CD4-positive, alpha-beta T cell treated with Interleukin-10 for 1 hour (primary cell): ENCODE measurements around the gene INPP5A.

ENCODE experiments used
- DNase-seq: peaks from one replicate; pipeline ENCODE4 v3.0.0-alpha.2; 2020

Gene INPP5A

GRCh38 chr10:132681858-132682755 lies 144.5 kb downstream of the INPP5A start:
- DNase-seq = no peak

GRCh38 chr10:132684164-132684891 lies 146.7 kb downstream of the INPP5A start:
- peak; percentile 11 for DNase-seq

GRCh38 chr10:132685101-132685891 lies 147.7 kb downstream of the INPP5A start:
- DNase-seq = no peak

- DNase-seq = no peak
These were observed 148.5 kb downstream of the INPP5A start for GRCh38 chr10:132685921-132686680.

GRCh38 chr10:132687181-132687892 lies 149.8 kb downstream of the INPP5A start:
- no peak for DNase-seq

- DNase-seq = no peak
These were observed 150.4 kb downstream of the INPP5A start for GRCh38 chr10:132687893-132688579.

GRCh38 chr10:132688580-132689420 lies 151.2 kb downstream of the INPP5A start:
- DNase-seq = no peak

- no peak for DNase-seq
These were observed 152.3 kb downstream of the INPP5A start for GRCh38 chr10:132689721-132690360.

GRCh38 chr10:132690401-132690800 lies 152.8 kb downstream of the INPP5A start:
- DNase-seq = no peak

- DNase-seq = no peak
These were observed 153.4 kb downstream of the INPP5A start for GRCh38 chr10:132690821-132691610.

GRCh38 chr10:132691711-132692153 lies 154.1 kb downstream of the INPP5A start:
- no peak for DNase-seq

- no peak for DNase-seq
These were observed 154.7 kb downstream of the INPP5A start for GRCh38 chr10:132692311-132692710.

- DNase-seq = no peak
These were observed 156.1 kb downstream of the INPP5A start for GRCh38 chr10:132693676-132694075.

GRCh38 chr10:132696204-132696603 lies 158.6 kb downstream of the INPP5A start:
- no peak for DNase-seq

- DNase-seq = no peak
These were observed 159.4 kb downstream of the INPP5A start for GRCh38 chr10:132696728-132697577.

- DNase-seq = no peak
These were observed 160.1 kb downstream of the INPP5A start for GRCh38 chr10:132697578-132698200.

GRCh38 chr10:132698211-132698751 lies 160.7 kb downstream of the INPP5A start:
- DNase-seq = no peak
